ENCODE results near the gene PTAFR.

PTAFR gene

GRCh38 chr1:28205243-28205642 lies 28.8 kb upstream of the PTAFR start:
- Histone ChIP-seq H2BK12ac (ENCODE audit: low read length in 2 of 2) (no peak overlapping the region), H3K36me3 (ENCODE audit: control insufficient read depth in 1 of 2, insufficient read depth in 2 of 2, low read depth in 1 of 2, low read length in 2 of 2) (peaks cover 55 to 85% of the 10 kb centered on the region in 2 experiments), H2BK120ac (ENCODE audit: low read depth, low read length) (no peak overlapping the region), H2AFZ (ENCODE audit: low read depth, low read length) (no peak overlapping the region), H3K18ac (ENCODE audit: low read depth in 1 of 2, low read length in 2 of 2) (no peak overlapping the region), H3K14ac (ENCODE audit: low read length in 2 of 2) (no peak overlapping the region), H2AK5ac (ENCODE audit: low read length, severe bottlenecking) (no peak overlapping the region), H3K4me2 (ENCODE audit: low read length, poor library complexity, severe bottlenecking) (no peak overlapping the region), H3K9ac (ENCODE audit: low read length) (no peak overlapping the region), H2BK5ac (ENCODE audit: low read depth, low read length, poor library complexity, severe bottlenecking) (no peak overlapping the region), H3K4me3 (ENCODE audit: insufficient read depth in 1 of 2, low read depth in 1 of 2, low read length in 2 of 2) (no peak overlapping the region), H4K91ac (ENCODE audit: low read length) (no peak overlapping the region), H3K4me1 (ENCODE audit: control insufficient read depth, insufficient read depth, low read depth, low read length) (no peaks in the 10 kb centered on the region), H4K8ac (ENCODE audit: low read length) (no peak overlapping the region), H2BK15ac (ENCODE audit: low read depth, poor library complexity, severe bottlenecking) (no peak overlapping the region), H3K27ac (ENCODE audit: low read length, poor library complexity, severe bottlenecking) (no peak overlapping the region), H3K79me1 (replicated peaks; ENCODE audit: low read length, poor library complexity, severe bottlenecking) (peaks cover 8% of the 10 kb centered on the region), H3K23ac (ENCODE audit: low read length in 2 of 2) (no peak overlapping the region), H3K9me3 (ENCODE audit: control insufficient read depth, low read length) (no peaks in the 10 kb centered on the region), H3K27me3 (ENCODE audit: control insufficient read depth in 1 of 2, insufficient read depth in 1 of 2, low read length in 2 of 2) (no peaks in the 10 kb centered on the region), H3K4ac (ENCODE audit: low read depth in 1 of 2, low read length in 2 of 2) (no peak overlapping the region)
- WGBS = 98% methylated on average over 4 of the region's 4 CpGs
- DNase-seq = no peak

- Histone ChIP-seq H2AFZ (ENCODE audit: low read depth, low read length) (no peak overlapping the region), H3K9me3 (ENCODE audit: control insufficient read depth, low read length) (no peaks in the 10 kb centered on the region), H3K23ac (ENCODE audit: low read length in 2 of 2) (no peak overlapping the region), H3K27ac (ENCODE audit: low read length, poor library complexity, severe bottlenecking) (no peak overlapping the region), H3K4me2 (ENCODE audit: low read length, poor library complexity, severe bottlenecking) (no peak overlapping the region), H3K79me1 (replicated peaks; ENCODE audit: low read length, poor library complexity, severe bottlenecking) (peaks cover 2% of the 10 kb centered on the region), H3K27me3 (ENCODE audit: control insufficient read depth in 1 of 2, insufficient read depth in 1 of 2, low read length in 2 of 2) (no peaks in the 10 kb centered on the region), H3K14ac (ENCODE audit: low read length in 2 of 2) (no peak overlapping the region), H4K8ac (ENCODE audit: low read length) (no peak overlapping the region), H3K4ac (ENCODE audit: low read depth in 1 of 2, low read length in 2 of 2) (no peak overlapping the region), H3K36me3 (ENCODE audit: control insufficient read depth in 1 of 2, insufficient read depth in 2 of 2, low read depth in 1 of 2, low read length in 2 of 2) (peaks cover 50 to 66% of the 10 kb centered on the region in 2 experiments), H2BK15ac (ENCODE audit: low read depth, poor library complexity, severe bottlenecking) (no peak overlapping the region), H2BK5ac (ENCODE audit: low read depth, low read length, poor library complexity, severe bottlenecking) (no peak overlapping the region), H2BK120ac (ENCODE audit: low read depth, low read length) (no peak overlapping the region), H2BK12ac (ENCODE audit: low read length in 2 of 2) (no peak overlapping the region), H3K9ac (ENCODE audit: low read length) (no peak overlapping the region), H2AK5ac (ENCODE audit: low read length, severe bottlenecking) (no peak overlapping the region), H3K4me3 (ENCODE audit: insufficient read depth in 1 of 2, low read depth in 1 of 2, low read length in 2 of 2) (no peak overlapping the region), H3K18ac (ENCODE audit: low read depth in 1 of 2, low read length in 2 of 2) (no peak overlapping the region), H4K91ac (ENCODE audit: low read length) (no peak overlapping the region), H3K4me1 (ENCODE audit: control insufficient read depth, insufficient read depth, low read depth, low read length) (peaks cover 14% of the 10 kb centered on the region)
- no peak for DNase-seq
- WGBS = 99% methylated on average over 6 of the region's 6 CpGs
Observed at GRCh38 chr1:28200234-28200873, 23.9 kb upstream of the PTAFR start.

- no peak overlapping the region for H2BK5ac ChIP-seq (ENCODE audit: low read depth, low read length, poor library complexity, severe bottlenecking)
- no peaks in the 10 kb centered on the region for H3K79me1 ChIP-seq (replicated peaks; ENCODE audit: low read length, poor library complexity, severe bottlenecking)
- H3K14ac ChIP-seq (ENCODE audit: low read length in 2 of 2) = no peak overlapping the region
- no peak overlapping the region for H3K4ac ChIP-seq (ENCODE audit: low read depth in 1 of 2, low read length in 2 of 2)
- no peak overlapping the region for H3K23ac ChIP-seq (ENCODE audit: low read length in 2 of 2)
- H3K27ac ChIP-seq (ENCODE audit: low read length, poor library complexity, severe bottlenecking) = no peak overlapping the region
- H2AFZ ChIP-seq (ENCODE audit: low read depth, low read length) = no peak overlapping the region
- no peak overlapping the region for H4K91ac ChIP-seq (ENCODE audit: low read length)
- WGBS = 96% methylated on average over 6 of the region's 8 CpGs
- DNase-seq = no peak
- peaks cover 46 to 58% of the 10 kb centered on the region in 2 experiments for H3K36me3 ChIP-seq (ENCODE audit: control insufficient read depth in 1 of 2, insufficient read depth in 2 of 2, low read depth in 1 of 2, low read length in 2 of 2)
- H2AK5ac ChIP-seq (ENCODE audit: low read length, severe bottlenecking) = no peak overlapping the region
- H3K4me1 ChIP-seq (ENCODE audit: control insufficient read depth, insufficient read depth, low read depth, low read length) = peaks cover 14% of the 10 kb centered on the region
- H2BK120ac ChIP-seq (ENCODE audit: low read depth, low read length) = no peak overlapping the region
- H3K9me3 ChIP-seq (ENCODE audit: control insufficient read depth, low read length) = no peaks in the 10 kb centered on the region
- no peak overlapping the region for H3K18ac ChIP-seq (ENCODE audit: low read depth in 1 of 2, low read length in 2 of 2)
- H3K4me2 ChIP-seq (ENCODE audit: low read length, poor library complexity, severe bottlenecking) = no peak overlapping the region
- H2BK12ac ChIP-seq (ENCODE audit: low read length in 2 of 2) = no peak overlapping the region
- H3K9ac ChIP-seq (ENCODE audit: low read length) = no peak overlapping the region
- H3K27me3 ChIP-seq (ENCODE audit: control insufficient read depth in 1 of 2, insufficient read depth in 1 of 2, low read length in 2 of 2) = no peaks in the 10 kb centered on the region
- no peak overlapping the region for H3K4me3 ChIP-seq (ENCODE audit: insufficient read depth in 1 of 2, low read depth in 1 of 2, low read length in 2 of 2)
- H4K8ac ChIP-seq (ENCODE audit: low read length) = no peak overlapping the region
- no peak overlapping the region for H2BK15ac ChIP-seq (ENCODE audit: low read depth, poor library complexity, severe bottlenecking)
Observed at GRCh38 chr1:28199328-28200233, 23.1 kb upstream of the PTAFR start.

- Histone ChIP-seq H3K79me1 (replicated peaks; ENCODE audit: low read length, poor library complexity, severe bottlenecking) (no peaks in the 10 kb centered on the region), H3K36me3 (ENCODE audit: control insufficient read depth in 1 of 2, insufficient read depth in 2 of 2, low read depth in 1 of 2, low read length in 2 of 2) (peaks cover 36 to 41% of the 10 kb centered on the region in 2 experiments), H2BK120ac (ENCODE audit: low read depth, low read length) (no peak overlapping the region), H3K9me3 (ENCODE audit: control insufficient read depth, low read length) (no peaks in the 10 kb centered on the region), H2AK5ac (ENCODE audit: low read length, severe bottlenecking) (no peak overlapping the region), H3K14ac (ENCODE audit: low read length in 2 of 2) (no peak overlapping the region), H3K27ac (ENCODE audit: low read length, poor library complexity, severe bottlenecking) (no peak overlapping the region), H3K27me3 (ENCODE audit: control insufficient read depth in 1 of 2, insufficient read depth in 1 of 2, low read length in 2 of 2) (no peaks in the 10 kb centered on the region), H3K4ac (ENCODE audit: low read depth in 1 of 2, low read length in 2 of 2) (no peak overlapping the region), H3K4me3 (ENCODE audit: insufficient read depth in 1 of 2, low read depth in 1 of 2, low read length in 2 of 2) (no peak overlapping the region), H3K23ac (ENCODE audit: low read length in 2 of 2) (no peak overlapping the region), H2AFZ (ENCODE audit: low read depth, low read length) (no peak overlapping the region), H3K4me2 (ENCODE audit: low read length, poor library complexity, severe bottlenecking) (no peak overlapping the region), H3K4me1 (ENCODE audit: control insufficient read depth, insufficient read depth, low read depth, low read length) (peaks cover 14% of the 10 kb centered on the region), H2BK12ac (ENCODE audit: low read length in 2 of 2) (no peak overlapping the region), H3K9ac (ENCODE audit: low read length) (no peak overlapping the region), H2BK5ac (ENCODE audit: low read depth, low read length, poor library complexity, severe bottlenecking) (no peak overlapping the region), H3K18ac (ENCODE audit: low read depth in 1 of 2, low read length in 2 of 2) (no peak overlapping the region), H4K91ac (ENCODE audit: low read length) (no peak overlapping the region), H2BK15ac (ENCODE audit: low read depth, poor library complexity, severe bottlenecking) (no peak overlapping the region), H4K8ac (ENCODE audit: low read length) (no peak overlapping the region)
- no peak for DNase-seq
- 95% methylated on average over 11 of the region's 12 CpGs for WGBS
Observed at GRCh38 chr1:28197682-28198415, 21.4 kb upstream of the PTAFR start.
